HepG2 (cell line): ENCODE data around the gene EIF4G1. TPM values are rescaled to one million over a fixed set of nuclear protein-coding genes. Genes with fewer than 3 reads are reported as not detected.

Experiments used
- ATAC-seq: fragments of 200-7000 bp; cut with Tn5 transposase; 3 replicates; pipeline ENCODE4 v1.9.1; 2020; ENCODE audit warnings: mild to moderate bottlenecking, moderate library complexity
- BruUV-seq: library from RNA; stranded (reverse); fragments of 400-500 nt; replicated peaks from 2 replicates; lab custom pipeline; 2021; lab: Mats Ljungman, UMichigan
- CTCF ChIA-PET: fragments of 300-600 bp; formaldehyde crosslinking; extraction: SDS; loops from one replicate; lab custom pipeline; 2021; ENCODE audit warnings: low total read pairs, inconsistent platforms, low intra/inter-chr PET ratio; lab: Yijun Ruan, JAX
- POLR2A ChIA-PET: fragments of 350-600 bp; sonication (Branson Sonifier 250); formaldehyde crosslinking; loops from one replicate; lab custom pipeline; 2020; ENCODE audit warnings: antibody characterized with exemption, inconsistent platforms; lab: Yijun Ruan, JAX
- DNase-seq: peaks from one replicate; pipeline ENCODE4 v3.0.0-alpha.2; 2015; ENCODE audit warnings: low spot score
- FAIRE-seq: peaks from 3 replicates; lab custom pipeline; 2011; peaks lifted over from hg19 to GRCh38; lab: Jason Lieb, UNC
- H2AFZ ChIP-seq: one replicate; pipeline ENCODE4 v1.6.1; 2011; ENCODE audit warnings: low read length, inconsistent platforms
- H3K27ac ChIP-seq: fragments of 300-600 bp; 3 replicates; pipeline ENCODE4 v1.8.0; 2011; ENCODE audit warnings: mixed run types, mild to moderate bottlenecking, mixed read lengths, low read length, inconsistent platforms; ENCODE audit not compliant: insufficient read depth; ENCODE audit errors: extremely low read length
- H3K27me3 ChIP-seq, 2 experiments: fragments of 200-600 bp in 1 of 2; 2 replicates in 1 of 2; 3 replicates in 1 of 2; pipeline versions ENCODE4 v1.6.0 to v1.8.0; 2011; ENCODE audit warnings: low read length in 2 of 2, mild to moderate bottlenecking in 2 of 2, moderate library complexity in 2 of 2, inconsistent platforms in 1 of 2; ENCODE audit not compliant: insufficient read depth in 2 of 2, control insufficient read depth in 1 of 2
- H3K36me3 ChIP-seq, 2 experiments: fragments of 200-600 bp in 1 of 2; replicated peaks in 1 of 2; 2 replicates in 1 of 2; 3 replicates in 1 of 2; pipeline versions ENCODE4 v1.5.1 to v1.8.0; 2011; ENCODE audit warnings: low read length in 2 of 2, inconsistent platforms in 1 of 2; ENCODE audit not compliant: insufficient read depth in 2 of 2, control insufficient read depth in 1 of 2
- H3K4me1 ChIP-seq: 2 replicates; pipeline ENCODE4 v1.5.1; 2012; ENCODE audit warnings: low read length, inconsistent platforms; ENCODE audit not compliant: insufficient read depth
- H3K4me2 ChIP-seq: 2 replicates; pipeline ENCODE4 v1.6.0; 2011; ENCODE audit warnings: low read depth, low read length, inconsistent platforms
- H3K4me3 ChIP-seq, 3 experiments: fragments of 200-600 bp in 1 of 3; sonication (generic), shearing (Covaris generic) in 1 of 3; replicated peaks in 1 of 3; 2 replicates each; pipeline ENCODE4 v1.5.1; 2011 to 2016; ENCODE audit warnings: low read length in 3 of 3, inconsistent platforms in 2 of 3, low read depth in 2 of 3, mild to moderate bottlenecking in 2 of 3, control low read depth in 1 of 3, mixed read lengths in 1 of 3; ENCODE audit not compliant: insufficient read depth in 1 of 3
- H3K79me2 ChIP-seq: one replicate; pipeline ENCODE4 v1.6.1; 2011; ENCODE audit warnings: low read length, inconsistent platforms; ENCODE audit not compliant: insufficient read depth
- H3K9ac ChIP-seq: 2 replicates; pipeline ENCODE4 v1.6.0; 2011; ENCODE audit warnings: mild to moderate bottlenecking, low read depth, low read length, inconsistent platforms; ENCODE audit not compliant: insufficient read depth
- H3K9me3 ChIP-seq: 2 replicates; pipeline ENCODE4 v1.5.1; 2012; ENCODE audit warnings: mild to moderate bottlenecking, low read length
- H4K20me1 ChIP-seq: 2 replicates; pipeline ENCODE4 v1.6.0; 2011; ENCODE audit warnings: inconsistent platforms, mild to moderate bottlenecking, low read length, moderate library complexity; ENCODE audit not compliant: insufficient read depth
- MAF1 ChIP-seq: sonication (generic); formaldehyde crosslinking; IDR thresholded peaks from 2 replicates; pipeline ENCODE4 v1.5.0; 2020; ENCODE audit warnings: missing genetic modification reagents, borderline replicate concordance
- NFKBIZ ChIP-seq: IDR thresholded peaks from 2 replicates; pipeline ENCODE4 v1.6.1; 2018; ENCODE audit warnings: missing genetic modification reagents, missing compliant biosample characterization
- PAXIP1 ChIP-seq: sonication (generic); formaldehyde crosslinking; conservative IDR thresholded peaks from 2 replicates; pipeline ENCODE4 v1.4.0; 2020; ENCODE audit warnings: mild to moderate bottlenecking, missing genetic modification reagents, moderate library complexity
- SKI ChIP-seq: fragments of 450-650 bp; IDR thresholded peaks from one replicate; pipeline ENCODE4 v1.6.1; 2018; ENCODE audit warnings: mild to moderate bottlenecking; ENCODE audit not compliant: partially characterized antibody
- ZGPAT ChIP-seq: IDR thresholded peaks from 2 replicates; pipeline ENCODE4 v1.6.1; 2016; ENCODE audit warnings: mild to moderate bottlenecking
- ZNF124 ChIP-seq: sonication (generic); formaldehyde crosslinking; IDR thresholded peaks from 2 replicates; pipeline ENCODE4 v1.4.0; 2020; ENCODE audit warnings: missing genetic modification reagents
- ZNF468 ChIP-seq: sonication (generic); formaldehyde crosslinking; IDR thresholded peaks from 2 replicates; pipeline ENCODE4 v1.8.0; 2022; ENCODE audit warnings: mild to moderate bottlenecking, moderate library complexity, missing genetic modification reagents
- ZNF570 ChIP-seq: sonication (generic); formaldehyde crosslinking; IDR thresholded peaks from 2 replicates; pipeline ENCODE4 v1.4.0; 2020; ENCODE audit warnings: mild to moderate bottlenecking, missing genetic modification reagents, borderline replicate concordance
- ZNF605 ChIP-seq: sonication (generic); formaldehyde crosslinking; IDR thresholded peaks from 2 replicates; pipeline ENCODE4 v1.8.0; 2022; ENCODE audit warnings: mild to moderate bottlenecking, missing genetic modification reagents
- ZNF615 ChIP-seq: sonication (generic); formaldehyde crosslinking; IDR thresholded peaks from 2 replicates; pipeline ENCODE4 v1.5.0; 2020; ENCODE audit warnings: mild to moderate bottlenecking, missing genetic modification reagents, borderline replicate concordance
- ZUFSP ChIP-seq: sonication (generic); formaldehyde crosslinking; IDR thresholded peaks from 2 replicates; pipeline ENCODE4 v1.9.0; 2021; ENCODE audit warnings: missing genetic modification reagents, mild to moderate bottlenecking, borderline replicate concordance
- whole genome bisulfite sequencing: methylation state at CpG from one replicate; pipeline ENCODE4 v1.1.6; 2017; ENCODE audit warnings: low lambda C conversion rate; 5-methylcytosine and 5-hydroxymethylcytosine counted together
- in situ Hi-C: cut with HindIII; loops from 2 replicates; pipeline ENCODE4 v1.10.0; 2017; ENCODE audit warnings: low pct_unique_long_range_greater_than_20kb; ENCODE audit not compliant: extremely low pct_ligation_motif_present
- intact Hi-C: fragments of 100-400 bp; cut with micrococcal nuclease; formaldehyde crosslinking; loops from one replicate; pipeline ENCODE4 v1.10.0; 2022; ENCODE audit not compliant: unreplicated experiment
- polyA plus RNA-seq, 8 experiments: library from polyadenylated mRNA; depleted of rRNA in 3 of 8; stranded (reverse) in 7 of 8; unstranded in 1 of 8; fragments of >200 nt; fragmentation: Illumina TruSeq in 4 of 8; extraction: Trizol in 4 of 8; gene quantifications; 2 replicates each; pipeline versions ENCODE4 v1.2.1 to v1.2.3, GENCODE V29; 2011 to 2016; ENCODE audit warnings: low read depth in 4 of 8, missing spikeins in 1 of 8, mixed read lengths in 1 of 8; ENCODE audit not compliant: insufficient read depth in 1 of 8
- total RNA-seq, 5 experiments: library from RNA; depleted of rRNA; stranded (reverse); fragments of >200 nt; fragmentation: Illumina TruSeq; extraction: Trizol; gene quantifications; 2 replicates each; pipeline ENCODE4 v1.2.3, GENCODE V29; 2016; ENCODE audit warnings: low read depth in 1 of 5
- TF ChIP-seq, protein P1 (sequence below): sonication (generic); formaldehyde crosslinking; IDR thresholded peaks from 2 replicates; pipeline ENCODE4 v1.5.0; 2020; ENCODE audit warnings: missing genetic modification reagents

Gene EIF4G1
- total and polyA plus RNA-seq, 2 of the 13 experiments (the other 11 are each of a cell fraction or from before 2014, with no cell fraction given) = 208 to 213 TPM

GRCh38 chr3:184291738-184292445 lies 22.5 kb upstream of the EIF4G1 start (continued):
- TF ChIP-seq PAXIP1 (CRISPR knock-in tag) (0 out of 2 replicates have a peak, but pooled peaks have one; percentile 2), ZNF605 (CRISPR knock-in tag) (0 out of 2 replicates have a peak, but pooled peaks have one; percentile 40), NFKBIZ (CRISPR knock-in tag) (no peak), ZNF124 (CRISPR knock-in tag) (no peak), ZGPAT (CRISPR knock-in tag) (no peak)

DNA sequence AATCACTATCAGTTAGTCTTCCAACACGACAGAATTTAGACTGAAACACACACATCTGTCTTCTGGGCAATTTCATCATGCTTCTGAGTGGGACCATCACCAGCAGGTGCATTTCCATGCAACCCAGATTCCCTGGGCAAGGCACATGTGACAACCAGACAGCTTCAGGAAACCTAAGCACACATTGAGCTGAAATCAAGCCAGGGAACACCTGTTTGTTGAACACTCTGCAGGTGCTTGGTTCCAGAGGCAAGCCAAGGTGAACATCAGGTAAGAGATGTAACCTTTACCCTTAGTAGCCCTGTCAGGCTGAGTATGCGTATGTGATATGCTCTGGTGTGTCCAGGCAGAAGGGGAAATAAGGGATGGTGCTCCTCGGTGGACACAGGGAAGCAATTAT lies 18.6 kb upstream of the EIF4G1 start:
- Histone ChIP-seq H3K79me2 (peaks cover 17% of the 10 kb centered on the region), H3K27ac (no peak overlapping the region), H3K4me3 (no peak overlapping the region), H2AFZ (no peak overlapping the region), H4K20me1 (no peaks in the 10 kb centered on the region), H3K36me3 (peaks cover 2 to 5% of the 10 kb centered on the region in 2 experiments; a peak in 1 of 5 replicates), H3K9ac (no peak overlapping the region), H3K4me1 (peaks cover 64% of the 10 kb centered on the region), H3K4me2 (no peak overlapping the region), H3K9me3 (no peaks in the 10 kb centered on the region), H3K27me3 (peaks cover 0 to 2% of the 10 kb centered on the region in 2 experiments; a peak in 2 of 5 replicates)
- no peak for FAIRE-seq
- TF ChIP-seq, protein P1, sequence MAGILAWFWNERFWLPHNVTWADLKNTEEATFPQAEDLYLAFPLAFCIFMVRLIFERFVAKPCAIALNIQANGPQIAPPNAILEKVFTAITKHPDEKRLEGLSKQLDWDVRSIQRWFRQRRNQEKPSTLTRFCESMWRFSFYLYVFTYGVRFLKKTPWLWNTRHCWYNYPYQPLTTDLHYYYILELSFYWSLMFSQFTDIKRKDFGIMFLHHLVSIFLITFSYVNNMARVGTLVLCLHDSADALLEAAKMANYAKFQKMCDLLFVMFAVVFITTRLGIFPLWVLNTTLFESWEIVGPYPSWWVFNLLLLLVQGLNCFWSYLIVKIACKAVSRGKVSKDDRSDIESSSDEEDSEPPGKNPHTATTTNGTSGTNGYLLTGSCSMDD (CRISPR knock-in tag) = no peak
- no peak for TF ChIP-seq MAF1 (CRISPR knock-in tag)
- TF ChIP-seq ZUFSP = no peak
- TF ChIP-seq ZNF468 (CRISPR knock-in tag) = no peak
- no peak for TF ChIP-seq ZNF615
- TF ChIP-seq SKI = no peak
- TF ChIP-seq ZNF570 (CRISPR knock-in tag) = no peak
- no TSS peak for BruUV-seq
- CTCF ChIA-PET = no interaction called here
- WGBS = 8% methylated on average over 3 of the region's 3 CpGs
- DNase-seq = no peak
- intact Hi-C loops (no loop called here), in situ Hi-C loops (no loop called here)
- POLR2A ChIA-PET = no interaction called here
- no peak for ATAC-seq
